Urinary bladder (tissue), 4 donors: Measurements from ENCODE around the gene PLEKHS1. TPM values are rescaled to one million over a fixed set of nuclear protein-coding genes. Genes with fewer than 3 reads are reported as not detected.
"Not testable (repeated sequence)": the region's sequence is repeated elsewhere in the genome, so short reads cannot be mapped to it uniquely, and the experiment has no call there.

ENCODE experiments used
- DNase-seq: peaks from one replicate; pipeline ENCODE4 v3.0.0-alpha.2; 2015; ENCODE audit errors: extremely low spot score
- H3K27ac ChIP-seq: one replicate; pipeline ENCODE4 v1.5.1; 2013; ENCODE audit warnings: low read depth, mild to moderate bottlenecking, moderate library complexity
- H3K36me3 ChIP-seq: one replicate; pipeline ENCODE4 v1.6.1; 2013; ENCODE audit warnings: mild to moderate bottlenecking, moderate library complexity; ENCODE audit not compliant: insufficient read depth
- H3K4me1 ChIP-seq: one replicate; pipeline ENCODE4 v1.6.1; 2013; ENCODE audit warnings: mild to moderate bottlenecking, moderate library complexity; ENCODE audit not compliant: insufficient read depth
- H3K4me3 ChIP-seq: one replicate; pipeline ENCODE4 v1.5.1; 2013; ENCODE audit warnings: low read depth, low read length
- WGBS: extraction: QIAGEN DNeasy Blood & Tissue Kit; methylation state at CpG from one replicate; pipeline ENCODE4 v1.1.7; 2013; 5-methylcytosine and 5-hydroxymethylcytosine counted together
- polyA plus RNA-seq: library from polyadenylated mRNA; stranded (reverse); fragments of 200-250 nt; gene quantifications from one replicate; pipeline ENCODE4 v1.2.3, GENCODE V29; 2013
- total RNA-seq: library from RNA; depleted of rRNA; stranded (reverse); fragments of >200 nt; gene quantifications from one replicate; pipeline ENCODE4 v1.2.3, GENCODE V29; 2014
- donor health status: healthy with polysubstance abuse.
- donor health status: healthy.

Gene PLEKHS1
- total and polyA plus RNA-seq, 2 donors = 0.28 to 0.42 TPM

GRCh38 chr10:113754125-113754524 is 2.6 kb downstream of the PLEKHS1 start:
- Histone ChIP-seq H3K4me3 (no peak overlapping the region), H3K4me1 (no peaks in the 10 kb centered on the region), H3K36me3 (no peaks in the 10 kb centered on the region), H3K27ac (no peak overlapping the region)
- 86% methylated on average over 3 of the region's 3 CpGs for WGBS
- no peak for DNase-seq

GRCh38 chr10:113754768-113755167 is 3.3 kb downstream of the PLEKHS1 start:
- 63% methylated on average over 9 of the region's 9 CpGs for WGBS

GRCh38 chr10:113756940-113757543 is 5.6 kb downstream of the PLEKHS1 start:
- 90% methylated on average over 12 of the region's 12 CpGs for WGBS
- Histone ChIP-seq H3K36me3 (no peaks in the 10 kb centered on the region), H3K4me1 (no peaks in the 10 kb centered on the region), H3K27ac (no peak overlapping the region), H3K4me3 (no peak overlapping the region)
- DNase-seq = no peak

More at GRCh38 chr10:113754768-113755167, 3.3 kb downstream of the PLEKHS1 start:
- DNase-seq = no peak
- no peak overlapping the region for H3K27ac ChIP-seq
- no peaks in the 10 kb centered on the region for H3K4me1 ChIP-seq
- no peaks in the 10 kb centered on the region for H3K36me3 ChIP-seq
- no peak overlapping the region for H3K4me3 ChIP-seq

GRCh38 chr10:113762083-113762482 is 10.6 kb downstream of the PLEKHS1 start:
- H3K4me3 ChIP-seq = no peak overlapping the region
- DNase-seq = no peak
- no peak overlapping the region for H3K27ac ChIP-seq
- no peaks in the 10 kb centered on the region for H3K36me3 ChIP-seq
- no peaks in the 10 kb centered on the region for H3K4me1 ChIP-seq
- WGBS = 44% methylated on average over 1 of the region's 1 CpG

GRCh38 chr10:113764582-113764981 is 13.1 kb downstream of the PLEKHS1 start:
- 35% methylated on average over 1 of the region's 1 CpG for WGBS
- Histone ChIP-seq H3K4me1 (no peaks in the 10 kb centered on the region), H3K4me3 (no peak overlapping the region), H3K36me3 (no peaks in the 10 kb centered on the region), H3K27ac (no peak overlapping the region)
- DNase-seq = no peak

- Histone ChIP-seq H3K4me3 (no peak overlapping the region), H3K4me1 (no peaks in the 10 kb centered on the region), H3K36me3 (no peaks in the 10 kb centered on the region), H3K27ac (no peak overlapping the region)
- WGBS = 38% methylated on average over 3 of the region's 3 CpGs
- no peak for DNase-seq
These were observed 14.4 kb downstream of the PLEKHS1 start for GRCh38 chr10:113765910-113766309.

- Histone ChIP-seq H3K4me1 (no peaks in the 10 kb centered on the region), H3K27ac (no peak overlapping the region), H3K4me3 (no peak overlapping the region), H3K36me3 (no peaks in the 10 kb centered on the region)
- 88% methylated on average over 2 of the region's 2 CpGs for WGBS
- no peak for DNase-seq
These were observed 15.7 kb downstream of the PLEKHS1 start for GRCh38 chr10:113767222-113767621.

- Histone ChIP-seq H3K27ac (no peak overlapping the region), H3K4me3 (no peak overlapping the region), H3K36me3 (no peaks in the 10 kb centered on the region), H3K4me1 (no peaks in the 10 kb centered on the region)
- no peak for DNase-seq
- WGBS = 78% methylated on average over 4 of the region's 4 CpGs
These were observed 18.9 kb downstream of the PLEKHS1 start for GRCh38 chr10:113770346-113770745.

GRCh38 chr10:113771131-113771530 is 19.6 kb downstream of the PLEKHS1 start:
- H3K27ac ChIP-seq = not testable (repeated sequence)

GRCh38 chr10:113775686-113776294 is 24.3 kb downstream of the PLEKHS1 start:
- WGBS = 74% methylated on average over 4 of the region's 4 CpGs
- H3K4me3 ChIP-seq = no peak overlapping the region
- no peak overlapping the region for H3K27ac ChIP-seq
- no peak for DNase-seq
- H3K4me1 ChIP-seq = no peaks in the 10 kb centered on the region
- no peaks in the 10 kb centered on the region for H3K36me3 ChIP-seq

More at GRCh38 chr10:113771131-113771530, 19.6 kb downstream of the PLEKHS1 start:
- H3K36me3 ChIP-seq, DNase-seq, H3K4me3 ChIP-seq, H3K4me1 ChIP-seq: not testable (repeated sequence)
- WGBS = 88% methylated on average over 3 of the region's 3 CpGs

GRCh38 chr10:113776553-113776952 is 25.1 kb downstream of the PLEKHS1 start:
- Histone ChIP-seq H3K36me3 (no peaks in the 10 kb centered on the region), H3K4me1 (no peaks in the 10 kb centered on the region)

GRCh38 chr10:113780681-113781250 is 29.3 kb downstream of the PLEKHS1 start:
- WGBS = 85% methylated on average over 3 of the region's 3 CpGs
- no peak overlapping the region for H3K4me3 ChIP-seq
- no peak overlapping the region for H3K27ac ChIP-seq
- DNase-seq = no peak
- H3K36me3 ChIP-seq = no peaks in the 10 kb centered on the region
- no peaks in the 10 kb centered on the region for H3K4me1 ChIP-seq

More at GRCh38 chr10:113776553-113776952, 25.1 kb downstream of the PLEKHS1 start:
- no peak for DNase-seq
- Histone ChIP-seq H3K27ac (no peak overlapping the region), H3K4me3 (no peak overlapping the region)
- 90% methylated on average over 1 of the region's 1 CpG for WGBS

GRCh38 chr10:113782367-113782766 is 30.9 kb downstream of the PLEKHS1 start:
- H3K4me1 ChIP-seq = no peaks in the 10 kb centered on the region
- H3K4me3 ChIP-seq = no peak overlapping the region
- H3K36me3 ChIP-seq = no peaks in the 10 kb centered on the region
- WGBS = 84% methylated on average over 14 of the region's 14 CpGs
- no peak overlapping the region for H3K27ac ChIP-seq
- no peak for DNase-seq

GRCh38 chr10:113782986-113783704 is 31.7 kb downstream of the PLEKHS1 start:
- H3K27ac ChIP-seq = no peak overlapping the region
- H3K36me3 ChIP-seq = no peaks in the 10 kb centered on the region
- DNase-seq = no peak
- 87% methylated on average over 8 of the region's 8 CpGs for WGBS
- H3K4me3 ChIP-seq = no peak overlapping the region
- H3K4me1 ChIP-seq = no peaks in the 10 kb centered on the region
